Epidermal melanocyte (primary cell): ENCODE results near the gene FAIM2.
"Not testable (repeated sequence)": the region's sequence is repeated elsewhere in the genome, so short reads cannot be mapped to it uniquely, and the experiment has no call there.

Source experiments
- DNase-seq: peaks from one replicate; pipeline ENCODE4 v3.0.0; 2011; ENCODE audit warnings: low spot score; ENCODE audit not compliant: insufficient read length

FAIM2 gene

GRCh38 chr12:49881415-49882247 is 22.1 kb downstream of the FAIM2 start:
- DNase-seq: no peak

- DNase-seq: no peak
Observed at GRCh38 chr12:49880756-49881414, 22.8 kb downstream of the FAIM2 start.

- not testable (repeated sequence) for DNase-seq
Observed at GRCh38 chr12:49879065-49879464, 24.6 kb downstream of the FAIM2 start.

GRCh38 chr12:49878021-49878420 is 25.7 kb downstream of the FAIM2 start:
- DNase-seq: no peak

- peak; percentile 0 for DNase-seq
Observed at GRCh38 chr12:49877066-49877465, 26.6 kb downstream of the FAIM2 start.

- no peak for DNase-seq
Observed at GRCh38 chr12:49876070-49876469, 27.6 kb downstream of the FAIM2 start.

GRCh38 chr12:49875115-49875720 is 28.5 kb downstream of the FAIM2 start:
- peak; percentile 1 for DNase-seq

GRCh38 chr12:49874142-49874897 is 29.4 kb downstream of the FAIM2 start:
- peak; percentile 17 for DNase-seq

- no peak for DNase-seq
Observed at GRCh38 chr12:49873361-49873934, 30.3 kb downstream of the FAIM2 start.

GRCh38 chr12:49872781-49873181 is 30.9 kb downstream of the FAIM2 start:
- no peak for DNase-seq

GRCh38 chr12:49872381-49872780 is 31.3 kb downstream of the FAIM2 start:
- DNase-seq: no peak

- not testable (repeated sequence) for DNase-seq
Observed at GRCh38 chr12:49871811-49872251, 31.9 kb downstream of the FAIM2 start.

GRCh38 chr12:49871263-49871561 is 32.5 kb downstream of the FAIM2 start:
- DNase-seq: no peak

- DNase-seq: no peak
Observed at GRCh38 chr12:49870501-49871262, 33.0 kb downstream of the FAIM2 start.

- DNase-seq: no peak
Observed at GRCh38 chr12:49869816-49870500, 33.7 kb downstream of the FAIM2 start.

GRCh38 chr12:49868952-49869815 is 34.5 kb downstream of the FAIM2 start:
- no peak for DNase-seq

GRCh38 chr12:49868449-49868848 is 35.3 kb downstream of the FAIM2 start:
- no peak for DNase-seq

GRCh38 chr12:49867570-49868341 is 35.9 kb downstream of the FAIM2 start:
- DNase-seq: no peak
